ENCODE measurements around the gene DEFB123.

The DEFB123 gene

GRCh38 chr20:31496761-31497295 lies 56.4 kb downstream of the DEFB123 start:
- H3K9me3 ChIP-seq (ENCODE audit: control insufficient read depth, low read length): peaks cover 2% of the 10 kb centered on the region
- no peaks in the 10 kb centered on the region for H3K36me3 ChIP-seq (ENCODE audit: control insufficient read depth, insufficient read depth, low read length)
- WGBS, 2 experiments (ENCODE audit: insufficient coverage in 2 of 2): 73 to 74% methylated on average over 14 to 15 of the region's 15 CpGs
- H3K4me3 ChIP-seq (ENCODE audit: extremely low read depth, insufficient read depth, low read length, poor library complexity, severe bottlenecking): no peak overlapping the region
- H3K27ac ChIP-seq (ENCODE audit: low read depth, low read length, severe bottlenecking): no peak overlapping the region
- H3K4me1 ChIP-seq (ENCODE audit: control insufficient read depth, insufficient read depth, low read length, poor library complexity, severe bottlenecking): peaks cover 3% of the 10 kb centered on the region

DNA sequence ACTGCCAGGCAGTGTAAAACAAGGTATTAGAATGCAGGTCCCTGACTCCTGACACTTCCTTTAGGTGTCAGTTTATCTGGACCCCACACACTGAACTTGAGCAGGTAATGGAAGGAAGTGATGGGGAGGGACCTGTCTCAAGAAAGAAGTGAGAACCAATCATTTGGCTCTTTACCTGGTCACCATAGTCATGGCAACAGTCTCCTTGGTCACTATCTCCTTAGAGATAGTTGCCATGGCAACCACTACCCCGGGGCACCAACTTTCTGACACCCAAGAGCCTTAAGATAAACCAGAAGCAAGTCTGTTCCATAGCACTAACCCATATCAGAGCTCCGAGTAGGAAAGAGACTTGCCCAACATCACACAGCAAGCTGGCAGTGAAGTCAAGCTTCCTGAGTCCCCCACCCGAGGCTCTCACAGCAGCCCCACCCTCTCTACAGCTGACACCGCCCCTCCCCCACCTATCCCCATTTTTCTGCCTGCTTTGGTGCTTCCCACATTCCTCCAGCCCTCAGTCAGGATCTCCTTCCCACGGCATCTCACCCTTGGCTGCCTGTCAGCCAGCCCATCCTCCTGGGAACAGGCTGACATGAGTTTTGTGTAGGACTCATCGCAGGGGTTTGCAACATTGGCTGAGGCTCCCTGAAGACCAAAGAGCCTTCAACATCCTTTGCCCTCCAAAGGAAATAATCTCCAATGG lies 57.6 kb downstream of the DEFB123 start:
- Histone ChIP-seq H3K9me3 (ENCODE audit: control insufficient read depth, low read length) (peaks cover 2% of the 10 kb centered on the region), H3K36me3 (ENCODE audit: control insufficient read depth, insufficient read depth, low read length) (no peaks in the 10 kb centered on the region), H3K4me1 (ENCODE audit: control insufficient read depth, insufficient read depth, low read length, poor library complexity, severe bottlenecking) (peaks cover 3% of the 10 kb centered on the region), H3K27ac (ENCODE audit: low read depth, low read length, severe bottlenecking) (no peak overlapping the region), H3K4me3 (ENCODE audit: extremely low read depth, insufficient read depth, low read length, poor library complexity, severe bottlenecking) (no peak overlapping the region)
- WGBS, 2 experiments (ENCODE audit: insufficient coverage in 2 of 2): 35 to 83% methylated on average over 2 to 4 of the region's 6 CpGs
